ENCODE results near the gene SHC3. TPM values are rescaled to one million over a fixed set of nuclear protein-coding genes. Genes with fewer than 3 reads are reported as not detected.

SHC3 gene
- total RNA-seq, 1 experiment from 2014 or later, result 0.66 TPM

GRCh38 chr9:89000371-89000781, 178.2 kb downstream of the SHC3 start:
- no peaks in the 10 kb centered on the region for H3K79me2 ChIP-seq (ENCODE audit: low read length)
- no peaks in the 10 kb centered on the region for H3F3A ChIP-seq (ENCODE audit: low read length, unreplicated experiment)
- no peaks in the 10 kb centered on the region for H3K9me2 ChIP-seq (replicated peaks; ENCODE audit: low read length)
- no peaks in the 10 kb centered on the region for H3K27me3 ChIP-seq (ENCODE audit: low read length)
- no peaks in the 10 kb centered on the region for H4K20me1 ChIP-seq (ENCODE audit: low read length)
- no peak overlapping the region for H3K27ac ChIP-seq (ENCODE audit: low read length)
- H3K4me1 ChIP-seq (ENCODE audit: insufficient read depth, low read length), result no peaks in the 10 kb centered on the region
- no peaks in the 10 kb centered on the region; the same call in 1 of the 2 replicates for H3K36me3 ChIP-seq (ENCODE audit: low read depth, low read length)
- ATAC-seq (no peak; the same call in 1 of the 2 replicates), DNase-seq (no peak)
- no peak overlapping the region for H3K4me3 ChIP-seq (ENCODE audit: low read length)
- H2AFZ ChIP-seq (ENCODE audit: low read length), result peak overlapping the region; percentile 72; the same call in 1 of the 2 replicates
- intact Hi-C loops (cut with micrococcal nuclease), result loop anchor here (5.0 to 10.0 kb wide), 2 partner anchors 278 to 1046 kb away; a partner anchor contains a TSS
- BruUV-seq (replicated peaks), result no TSS peak
- ChIA-PET CTCF (interaction anchor here (1.0 kb wide), 2 partner anchors 339 to 409 kb away, joined by 3 to 6 read pairs; no protein-coding TSS in a partner anchor), POLR2A (ENCODE audit: unreplicated experiment) (no interaction called here)
- no peaks in the 10 kb centered on the region for H3K9me3 ChIP-seq (ENCODE audit: low read length)
- TF ChIP-seq CTCF (conservative IDR thresholded peaks at IDR 0.05; ENCODE audit: low read depth, low read length), result no peak
- TF ChIP-seq EZH2 (IDR thresholded peaks at IDR 0.05; ENCODE audit: low read length, unreplicated experiment), result no peak
- TF ChIP-seq EZH2phosphoT487 (IDR thresholded peaks at IDR 0.05; ENCODE audit: borderline replicate concordance, low read length), result no peak
- peak overlapping the region; percentile 22; the same call in 1 of the 2 replicates for H3K4me2 ChIP-seq (ENCODE audit: low read length)
- H3K9ac ChIP-seq (ENCODE audit: low read length), result no peak overlapping the region

- H3K9ac ChIP-seq (ENCODE audit: low read length), result no peak overlapping the region
- no peaks in the 10 kb centered on the region for H3K9me3 ChIP-seq (ENCODE audit: low read length)
- intact Hi-C loops (cut with micrococcal nuclease), result no loop called here
- no peaks in the 10 kb centered on the region for H4K20me1 ChIP-seq (ENCODE audit: low read length)
- CTCF ChIA-PET, result interaction anchor here (0.6 kb wide), 1 partner anchor 1048 kb away, joined by 4 read pairs; no protein-coding TSS in a partner anchor
- H3K36me3 ChIP-seq (ENCODE audit: low read depth, low read length), result no peaks in the 10 kb centered on the region; the same call in 1 of the 2 replicates
- POLR2A ChIA-PET (ENCODE audit: unreplicated experiment), result no interaction called here
- no peaks in the 10 kb centered on the region for H3K9me2 ChIP-seq (replicated peaks; ENCODE audit: low read length)
- H3K4me2 ChIP-seq (ENCODE audit: low read length), result no peak overlapping the region
- H3K27ac ChIP-seq (ENCODE audit: low read length), result no peak overlapping the region
- H3K27me3 ChIP-seq (ENCODE audit: low read length), result no peaks in the 10 kb centered on the region
- no peak; the same call in 1 of the 2 replicates for ATAC-seq
- BruUV-seq (replicated peaks), result no TSS peak
- DNase-seq, result no peak
- H3K79me2 ChIP-seq (ENCODE audit: low read length), result peaks cover 9% of the 10 kb centered on the region; the same call in 1 of the 2 replicates
- no peaks in the 10 kb centered on the region for H3F3A ChIP-seq (ENCODE audit: low read length, unreplicated experiment)
- no peaks in the 10 kb centered on the region for H3K4me1 ChIP-seq (ENCODE audit: insufficient read depth, low read length)
- no peak overlapping the region for H2AFZ ChIP-seq (ENCODE audit: low read length)
- no peak for TF ChIP-seq CTCF (conservative IDR thresholded peaks at IDR 0.05; ENCODE audit: low read depth, low read length)
- TF ChIP-seq EZH2 (IDR thresholded peaks at IDR 0.05; ENCODE audit: low read length, unreplicated experiment), result no peak
- TF ChIP-seq EZH2phosphoT487 (IDR thresholded peaks at IDR 0.05; ENCODE audit: borderline replicate concordance, low read length), result no peak
- no peak overlapping the region for H3K4me3 ChIP-seq (ENCODE audit: low read length)
Measured at GRCh38 chr9:88998911-88999310, 179.7 kb downstream of the SHC3 start.

DNA sequence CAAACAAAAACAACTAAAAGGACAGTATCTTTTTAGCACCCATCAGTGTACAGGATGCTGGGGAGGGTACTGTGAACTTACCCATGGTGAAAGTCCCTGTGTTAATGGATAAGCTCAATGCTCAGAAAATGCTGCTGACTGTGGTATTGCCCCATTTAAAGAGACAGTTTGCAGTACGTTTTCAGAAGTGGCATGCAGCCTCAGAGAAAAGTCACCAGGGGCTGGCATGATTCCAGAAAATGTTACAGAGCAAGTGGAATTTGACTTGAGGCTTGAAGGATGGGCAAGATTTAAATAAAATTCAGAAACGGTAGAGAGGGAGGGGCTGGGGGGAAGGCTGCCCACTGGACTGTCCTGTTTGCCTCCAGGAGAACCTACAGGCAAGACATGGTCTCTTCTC, 180.1 kb downstream of the SHC3 start:
- CTCF ChIA-PET, result no interaction called here
- intact Hi-C loops (cut with micrococcal nuclease), result no loop called here
- H3K9me2 ChIP-seq (replicated peaks; ENCODE audit: low read length), result no peaks in the 10 kb centered on the region
- DNase-seq (peak; percentile 45), ATAC-seq (no peak)
- no peak overlapping the region for H3K9ac ChIP-seq (ENCODE audit: low read length)
- POLR2A ChIA-PET (ENCODE audit: unreplicated experiment), result no interaction called here
- TF ChIP-seq EZH2 (IDR thresholded peaks at IDR 0.05; ENCODE audit: low read length, unreplicated experiment) (no peak), CTCF (conservative IDR thresholded peaks at IDR 0.05; ENCODE audit: low read depth, low read length) (no peak), EZH2phosphoT487 (IDR thresholded peaks at IDR 0.05; ENCODE audit: borderline replicate concordance, low read length) (no peak)
- H3K79me2 ChIP-seq (ENCODE audit: low read length), result peaks cover 13% of the 10 kb centered on the region
- H3K27me3 ChIP-seq (ENCODE audit: low read length), result no peaks in the 10 kb centered on the region
- H4K20me1 ChIP-seq (ENCODE audit: low read length), result no peaks in the 10 kb centered on the region
- H3K4me2 ChIP-seq (ENCODE audit: low read length), result no peak overlapping the region
- no TSS peak for BruUV-seq (replicated peaks)
- no peak overlapping the region for H3K27ac ChIP-seq (ENCODE audit: low read length)
- no peaks in the 10 kb centered on the region for H3F3A ChIP-seq (ENCODE audit: low read length, unreplicated experiment)
- H3K4me3 ChIP-seq (ENCODE audit: low read length), result no peak overlapping the region
- no peaks in the 10 kb centered on the region for H3K4me1 ChIP-seq (ENCODE audit: insufficient read depth, low read length)
- H2AFZ ChIP-seq (ENCODE audit: low read length), result no peak overlapping the region
- no peaks in the 10 kb centered on the region; the same call in 1 of the 2 replicates for H3K36me3 ChIP-seq (ENCODE audit: low read depth, low read length)
- no peaks in the 10 kb centered on the region for H3K9me3 ChIP-seq (ENCODE audit: low read length)
